Subcutaneous abdominal adipose tissue (tissue), 5 donors: Measurements from ENCODE around the gene CDC42BPB.
"Not testable (repeated sequence)": the region's sequence is repeated elsewhere in the genome, so short reads cannot be mapped to it uniquely, and the experiment has no call there.

Experiments used
- H3K27ac ChIP-seq: one replicate; pipeline ENCODE4 v1.7.0; 2013; ENCODE audit warnings: low read depth, mild to moderate bottlenecking, inconsistent platforms, low read length, moderate library complexity
- H3K27me3 ChIP-seq, 5 donors: one replicate each; pipeline ENCODE4 v1.7.0; 2013; ENCODE audit warnings: low read length in 5 of 5, inconsistent platforms in 1 of 5; ENCODE audit not compliant: control insufficient read depth in 5 of 5, insufficient read depth in 4 of 5
- H3K36me3 ChIP-seq, 5 donors: one replicate each; pipeline ENCODE4 v1.7.0; 2013; ENCODE audit warnings: low read length in 5 of 5; ENCODE audit not compliant: control insufficient read depth in 5 of 5, insufficient read depth in 5 of 5
- H3K4me1 ChIP-seq, 5 donors: one replicate each; pipeline ENCODE4 v1.7.0; 2013; ENCODE audit warnings: low read length in 5 of 5, mild to moderate bottlenecking in 3 of 5, moderate library complexity in 1 of 5; ENCODE audit not compliant: control insufficient read depth in 5 of 5, insufficient read depth in 5 of 5
- H3K4me3 ChIP-seq, 5 donors: one replicate each; pipeline ENCODE4 v1.7.0; 2013; ENCODE audit warnings: low read length in 5 of 5, low read depth in 1 of 5
- H3K9ac ChIP-seq, 5 donors: one replicate each; pipeline ENCODE4 v1.7.0; 2013; ENCODE audit warnings: low read length in 5 of 5, mild to moderate bottlenecking in 4 of 5, moderate library complexity in 3 of 5
- H3K9me3 ChIP-seq, 5 donors: one replicate each; pipeline ENCODE4 v1.7.0; 2013; ENCODE audit warnings: low read length in 5 of 5; ENCODE audit not compliant: control insufficient read depth in 5 of 5
- donor health status: healthy.
- donor health status: healthy.
- donor health status: healthy.
- donor health status: healthy.
- donor health status: healthy.

CDC42BPB gene

DNA sequence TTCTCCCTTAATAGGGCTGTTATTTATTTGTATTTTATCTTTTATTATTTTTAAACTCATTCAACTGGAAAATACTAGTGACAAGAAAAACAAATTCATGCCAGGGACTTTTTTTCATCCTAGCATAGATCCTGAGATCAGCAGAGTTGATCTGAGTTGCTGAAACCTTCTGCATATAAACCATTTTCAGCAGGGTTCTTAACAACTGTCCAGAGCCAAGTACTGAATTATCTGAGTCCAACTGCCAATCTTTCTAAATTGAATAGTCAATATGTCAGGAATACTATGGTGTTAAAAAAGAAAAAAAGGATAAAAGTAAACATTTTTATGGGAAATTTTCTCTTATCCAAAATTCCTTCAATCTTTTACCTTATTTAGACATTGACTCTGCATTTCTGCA lies 28.6 kb downstream of the CDC42BPB start:
- Histone ChIP-seq H3K4me1 (peaks cover 4 to 27% (median 21%) of the 10 kb centered on the region in 5 donors), H3K9me3 (no peaks in the 10 kb centered on the region), H3K27ac (no peak overlapping the region), H3K27me3 (no peaks in the 10 kb centered on the region), H3K4me3 (no peak overlapping the region), H3K9ac (no peak overlapping the region), H3K36me3 (no peaks in the 10 kb centered on the region)

GRCh38 chr14:103028161-103028767 lies 29.1 kb downstream of the CDC42BPB start:
- H3K9me3 ChIP-seq: no peaks in the 10 kb centered on the region
- H3K4me1 ChIP-seq: peaks cover 5 to 28% (median 18%) of the 10 kb centered on the region in 5 donors
- no peak overlapping the region for H3K9ac ChIP-seq
- no peak overlapping the region for H3K27ac ChIP-seq
- no peaks in the 10 kb centered on the region for H3K36me3 ChIP-seq
- no peaks in the 10 kb centered on the region for H3K27me3 ChIP-seq
- no peak overlapping the region for H3K4me3 ChIP-seq

DNA sequence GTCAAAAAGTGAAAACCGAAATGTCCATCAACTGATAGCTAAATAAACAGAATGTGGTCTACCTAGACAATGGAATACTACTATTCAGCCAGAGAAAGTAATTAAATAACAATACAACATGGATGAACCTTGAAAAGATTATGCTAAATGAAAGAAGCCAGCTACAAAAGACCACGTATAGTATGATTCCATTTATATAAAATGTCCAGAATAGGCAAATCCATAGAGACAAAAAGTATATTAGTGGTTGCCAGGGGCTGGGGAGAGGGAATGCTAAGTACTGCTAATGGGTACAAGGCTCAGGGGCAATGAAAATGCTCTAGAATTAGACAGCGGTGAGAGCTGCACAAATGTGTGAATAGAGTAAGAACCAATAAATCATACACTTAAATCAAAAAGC lies 29.9 kb downstream of the CDC42BPB start:
- no peaks in the 10 kb centered on the region for H3K27me3 ChIP-seq
- H3K9ac ChIP-seq: no peak overlapping the region
- H3K4me1 ChIP-seq: peaks cover 5 to 30% (median 19%) of the 10 kb centered on the region in 5 donors
- H3K36me3 ChIP-seq: no peaks in the 10 kb centered on the region
- H3K9me3 ChIP-seq: no peaks in the 10 kb centered on the region
- no peak overlapping the region for H3K27ac ChIP-seq
- no peak overlapping the region for H3K4me3 ChIP-seq

- Histone ChIP-seq H3K9me3 (no peaks in the 10 kb centered on the region), H3K27ac (no peak overlapping the region), H3K4me1 (peaks cover 8 to 32% (median 23%) of the 10 kb centered on the region in 5 donors), H3K27me3 (no peaks in the 10 kb centered on the region), H3K9ac (no peak overlapping the region), H3K4me3 (no peak overlapping the region), H3K36me3 (no peaks in the 10 kb centered on the region)
Observed at GRCh38 chr14:103026988-103027387, 30.4 kb downstream of the CDC42BPB start.

DNA sequence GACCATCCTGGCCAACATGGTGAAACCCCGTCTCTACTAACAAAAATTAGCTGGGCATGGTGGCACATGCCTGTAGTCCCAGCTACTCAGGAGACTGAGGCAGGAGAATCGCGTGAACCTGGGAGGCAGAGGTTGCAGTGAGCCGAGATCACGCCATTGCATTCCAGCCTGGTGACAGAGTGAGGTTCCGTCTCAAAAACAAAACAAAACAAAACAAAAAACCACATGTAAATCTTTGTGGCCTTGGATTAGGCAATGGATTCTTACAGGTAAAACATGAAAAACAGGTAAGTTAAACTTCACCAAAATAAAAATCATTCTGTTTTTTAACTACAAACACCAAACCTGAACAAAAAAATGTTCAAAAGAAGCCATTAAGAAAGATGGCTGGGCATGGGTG lies 31.2 kb downstream of the CDC42BPB start:
- H3K27me3 ChIP-seq, H3K9me3 ChIP-seq, H3K27ac ChIP-seq, H3K9ac ChIP-seq, H3K4me3 ChIP-seq, H3K36me3 ChIP-seq: not testable (repeated sequence)
- H3K4me1 ChIP-seq: peaks cover 8 to 30% (median 26%) of the 10 kb centered on the region in 5 donors

GRCh38 chr14:103023881-103024473 lies 33.4 kb downstream of the CDC42BPB start:
- H3K9me3 ChIP-seq: no peaks in the 10 kb centered on the region
- H3K9ac ChIP-seq: peak overlapping the region in 3 of 5 donors; percentile 15 to 46 (median 34)
- peak overlapping the region in 2 of 5 donors; percentile 0 to 12 for H3K4me3 ChIP-seq
- peaks cover 8 to 43% (median 41%) of the 10 kb centered on the region in 5 donors for H3K4me1 ChIP-seq
- peak overlapping the region; percentile 55 for H3K27ac ChIP-seq
- no peaks in the 10 kb centered on the region for H3K27me3 ChIP-seq
- H3K36me3 ChIP-seq: no peaks in the 10 kb centered on the region

GRCh38 chr14:103022685-103023044 lies 34.7 kb downstream of the CDC42BPB start:
- Histone ChIP-seq H3K4me3 (no peak overlapping the region), H3K27me3 (no peaks in the 10 kb centered on the region), H3K9me3 (no peaks in the 10 kb centered on the region), H3K27ac (no peak overlapping the region), H3K9ac (no peak overlapping the region), H3K4me1 (peaks cover 8 to 47% (median 41%) of the 10 kb centered on the region in 5 donors), H3K36me3 (no peaks in the 10 kb centered on the region)

- H3K27ac ChIP-seq: no peak overlapping the region
- no peaks in the 10 kb centered on the region for H3K27me3 ChIP-seq
- no peaks in the 10 kb centered on the region for H3K9me3 ChIP-seq
- H3K36me3 ChIP-seq: no peaks in the 10 kb centered on the region
- peak overlapping the region in 1 of 5 donors; percentile 35 for H3K9ac ChIP-seq
- H3K4me3 ChIP-seq: no peak overlapping the region
- peaks cover 8 to 49% (median 41%) of the 10 kb centered on the region in 5 donors for H3K4me1 ChIP-seq
Observed at GRCh38 chr14:103022002-103022684, 35.2 kb downstream of the CDC42BPB start.

GRCh38 chr14:103021684-103022001 lies 35.7 kb downstream of the CDC42BPB start:
- H3K4me1 ChIP-seq: peaks cover 8 to 49% (median 41%) of the 10 kb centered on the region in 5 donors
- H3K27ac ChIP-seq: no peak overlapping the region
- no peak overlapping the region for H3K4me3 ChIP-seq
- H3K9me3 ChIP-seq: no peaks in the 10 kb centered on the region
- H3K27me3 ChIP-seq: no peaks in the 10 kb centered on the region
- H3K9ac ChIP-seq: no peak overlapping the region
- H3K36me3 ChIP-seq: no peaks in the 10 kb centered on the region
